AG09319 (cell line): Measurements from ENCODE around the gene SMYD3.

Experiments
- DNase-seq: peaks from one replicate; pipeline ENCODE4 v3.0.0-alpha.2; 2010; ENCODE audit warnings: low read depth; ENCODE audit errors: extremely low read depth
- CTCF ChIP-seq: IDR thresholded peaks from 2 replicates; pipeline ENCODE4 v1.5.1; 2011; ENCODE audit warnings: low read depth, mild to moderate bottlenecking, inconsistent platforms, low read length, moderate library complexity

Gene SMYD3

DNA sequence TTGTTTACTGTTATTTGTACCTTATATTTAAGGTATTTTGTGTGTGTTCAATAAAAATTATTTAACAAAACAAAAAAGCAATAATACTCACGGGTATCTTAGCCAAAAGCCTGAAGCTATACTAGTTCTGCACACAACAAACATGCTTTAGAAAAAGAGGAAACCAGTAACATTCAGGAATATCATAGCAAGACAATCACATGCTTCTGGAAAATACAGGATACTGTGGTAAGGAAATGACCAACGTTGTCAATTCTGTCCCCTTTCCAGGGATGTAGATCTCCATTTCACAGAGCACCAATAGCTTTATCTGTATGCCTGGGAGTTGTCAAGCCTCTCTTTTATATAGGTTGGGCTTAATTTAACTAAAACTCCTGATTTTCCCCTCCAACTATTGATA is 288.4 kb downstream of the SMYD3 start:
- TF ChIP-seq CTCF = no peak
- DNase-seq = no peak

DNA sequence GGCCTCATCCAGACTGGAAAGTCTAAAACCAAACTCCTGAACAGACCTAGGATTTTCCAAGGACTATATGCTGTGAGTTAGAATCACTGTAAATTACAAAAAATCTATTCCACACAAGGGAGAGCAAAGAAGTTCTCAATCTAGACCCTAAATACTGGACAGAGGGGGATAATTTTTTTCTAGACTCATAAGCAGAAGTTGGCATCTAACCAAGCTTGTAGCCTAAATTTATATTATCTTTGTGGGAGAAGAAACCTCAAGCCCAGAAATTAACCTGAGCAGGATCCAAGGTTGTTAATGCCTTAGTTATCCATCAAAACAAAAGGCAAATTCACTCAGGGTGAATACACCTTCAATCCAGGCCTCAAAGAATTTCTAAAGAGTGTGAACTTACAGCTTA is 290.2 kb downstream of the SMYD3 start:
- no peak for DNase-seq
- TF ChIP-seq CTCF = no peak

DNA sequence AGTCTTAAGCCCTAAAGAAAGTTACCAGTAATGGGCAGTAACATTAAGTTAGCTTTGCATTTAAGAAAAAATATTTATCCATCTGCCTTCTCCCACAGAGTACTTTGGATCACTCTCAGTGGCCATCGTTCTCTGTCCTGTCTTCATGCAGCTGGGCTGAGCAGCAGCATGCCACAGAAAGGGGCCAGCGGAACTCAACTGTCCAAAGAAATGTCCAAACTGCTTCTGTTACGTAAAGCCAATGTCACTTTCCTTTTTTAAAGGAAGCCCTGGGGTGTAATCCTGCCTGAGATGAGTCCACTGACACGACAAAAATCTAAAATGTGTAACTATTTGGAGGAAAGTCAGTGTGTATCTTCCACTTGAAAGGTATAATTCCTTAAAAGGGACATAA is 291.6 kb downstream of the SMYD3 start:
- DNase-seq = no peak

DNA sequence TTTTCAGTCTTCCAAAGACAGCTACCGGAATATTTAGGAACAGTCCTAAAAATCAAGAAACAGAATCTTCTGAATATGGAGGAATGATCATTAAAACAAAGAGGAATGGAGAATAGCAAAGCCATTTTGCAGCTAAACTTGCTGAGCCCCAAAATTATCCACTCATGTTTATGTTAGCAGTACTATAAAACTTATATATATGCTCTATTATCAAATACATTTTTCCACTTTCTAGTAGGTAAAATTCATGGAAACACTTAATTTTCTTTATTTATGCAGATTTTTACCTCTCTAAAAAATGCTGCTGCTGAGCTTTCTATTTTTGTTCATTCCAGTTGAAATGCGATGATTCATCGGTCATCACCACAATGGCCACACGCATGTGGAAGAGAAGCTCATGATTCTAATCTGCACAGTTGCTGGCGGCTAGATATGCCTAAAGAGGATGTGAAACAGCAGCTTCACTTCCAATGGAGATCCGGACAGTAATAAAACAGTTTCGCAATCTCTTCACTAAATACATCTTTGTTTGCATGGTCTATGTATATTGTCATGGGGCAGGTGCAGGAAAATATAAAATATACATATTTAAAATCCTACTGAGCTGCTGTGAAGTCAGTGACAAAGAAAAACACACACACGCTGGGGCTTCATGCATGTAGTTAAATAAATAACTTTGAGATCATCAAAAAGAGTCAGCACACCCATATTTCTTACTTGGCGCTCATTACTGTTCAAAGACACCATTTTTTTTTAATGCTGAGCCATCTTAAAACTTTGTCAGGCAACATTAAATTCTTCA is 292.2 kb downstream of the SMYD3 start:
- peak; percentile 24 for DNase-seq

More for the DNA sequence above, 291.6 kb downstream of the SMYD3 start:
- TF ChIP-seq CTCF = no peak

DNA sequence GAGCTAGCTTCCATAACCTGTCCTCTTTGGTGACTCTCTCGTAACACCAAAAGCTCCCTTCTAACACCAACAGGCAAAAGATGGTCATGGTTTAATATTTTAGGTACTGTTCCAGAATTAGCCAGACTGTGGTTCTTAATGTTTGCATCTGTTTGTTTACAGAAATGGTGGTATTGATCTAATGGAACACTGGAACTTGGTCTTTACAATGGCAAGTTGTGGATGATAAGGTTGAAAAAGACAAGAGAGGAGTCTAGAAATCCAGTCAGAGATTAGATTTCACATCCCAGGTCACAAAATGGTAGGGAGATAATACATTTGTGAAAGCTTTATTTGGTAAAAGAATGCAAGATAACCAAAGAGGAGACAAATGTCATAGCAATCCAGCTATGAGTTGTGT is 293.1 kb downstream of the SMYD3 start:
- TF ChIP-seq CTCF = no peak
- DNase-seq = no peak

More for the DNA sequence above, 292.2 kb downstream of the SMYD3 start:
- TF ChIP-seq CTCF = no peak

GRCh38 chr1:246213502-246213901 is 293.6 kb downstream of the SMYD3 start:
- no peak for DNase-seq
- TF ChIP-seq CTCF = no peak

- no peak for TF ChIP-seq CTCF
- no peak for DNase-seq
Observed at GRCh38 chr1:246213036-246213435, 294.0 kb downstream of the SMYD3 start.
